Measurements from ENCODE around the gene GRM1. TPM values are rescaled to one million over a fixed set of nuclear protein-coding genes. Genes with fewer than 3 reads are reported as not detected.

The GRM1 gene
- total and polyA plus RNA-seq, 2 donors (not counting 3 experiments of a cell fraction or from before 2014, with no cell fraction given) = 0.07 TPM; not detected in 1

DNA sequence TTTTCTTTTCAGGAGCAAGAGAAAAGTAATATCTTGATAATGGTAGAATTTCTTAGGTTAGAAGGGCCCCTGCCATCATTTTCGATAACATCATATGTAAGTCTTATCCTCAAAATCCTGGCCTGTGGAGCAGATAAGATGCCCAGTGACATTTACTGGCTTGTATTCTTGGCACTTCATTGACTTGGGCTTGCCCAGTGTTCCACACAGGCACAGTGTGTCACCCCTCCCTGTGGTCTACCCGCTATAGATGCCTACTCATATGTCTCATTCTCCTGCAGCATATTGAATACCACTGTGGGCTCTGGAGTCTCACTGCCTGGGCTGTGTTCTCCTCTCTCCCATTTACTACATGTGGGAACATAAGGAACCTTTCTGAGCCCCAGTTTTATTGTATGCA, 105.0 kb downstream of the GRM1 start:
- dilution Hi-C loops (cut with MboI; ENCODE audit: extremely low pct_ligation_motif_present, low sequenced_read_pairs) = no loop called here
- POLR2A ChIA-PET = no interaction called here
- Histone ChIP-seq H3K27me3 (ENCODE audit: control insufficient read depth in 2 of 2, insufficient read depth in 2 of 2, low read length in 2 of 2) (no peaks in the 10 kb centered on the region), H3K4me3 (replicated peaks in 1 of 3; ENCODE audit: insufficient read depth in 1 of 3, low read depth in 1 of 3, low read length in 3 of 3) (no peak overlapping the region), H4K20me1 (replicated peaks; ENCODE audit: control insufficient read depth, extremely low read depth, insufficient read depth, low read length) (no peaks in the 10 kb centered on the region), H3K79me2 (ENCODE audit: control insufficient read depth, insufficient read depth, low read length) (no peaks in the 10 kb centered on the region), H3K9me1 (replicated peaks; ENCODE audit: control insufficient read depth, extremely low read depth, insufficient read depth, low read length) (no peaks in the 10 kb centered on the region), H3K9ac (replicated peaks; ENCODE audit: extremely low read depth, insufficient read depth, low read length) (no peak overlapping the region), H3K4me1 (ENCODE audit: control insufficient read depth, extremely low read depth, insufficient read depth, low read length) (no peaks in the 10 kb centered on the region), H2AFZ (ENCODE audit: low read depth, low read length) (no peak overlapping the region), H3K36me3 (ENCODE audit: control insufficient read depth in 2 of 2, extremely low read depth in 1 of 2, insufficient read depth in 2 of 2, low read length in 2 of 2) (no peaks in the 10 kb centered on the region), H3K9me3 (replicated peaks; ENCODE audit: control insufficient read depth, insufficient read depth, low read length) (no peaks in the 10 kb centered on the region), H3K27ac (ENCODE audit: insufficient read depth, low read depth, low read length) (no peak overlapping the region), H3K4me2 (ENCODE audit: insufficient read depth, low read length) (no peak overlapping the region)
- no peak for TF ChIP-seq POLR2AphosphoS5 (IDR thresholded peaks at IDR 0.05; ENCODE audit: insufficient read depth, low read depth, low read length)
- TF ChIP-seq GATA2 (IDR thresholded peaks at IDR 0.05; ENCODE audit: insufficient read depth, insufficient read length, low read depth, low read length) = no peak
- no peak for TF ChIP-seq CTCF (IDR thresholded peaks at IDR 0.05; ENCODE audit: extremely low read depth in 1 of 2, insufficient read depth in 1 of 2, low read depth in 1 of 2, low read length in 2 of 2)
- TF ChIP-seq, protein P1, sequence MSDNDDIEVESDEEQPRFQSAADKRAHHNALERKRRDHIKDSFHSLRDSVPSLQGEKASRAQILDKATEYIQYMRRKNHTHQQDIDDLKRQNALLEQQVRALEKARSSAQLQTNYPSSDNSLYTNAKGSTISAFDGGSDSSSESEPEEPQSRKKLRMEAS (IDR thresholded peaks at IDR 0.05; ENCODE audit: insufficient read depth, insufficient read length) = no peak
- TF ChIP-seq POLR2A (IDR thresholded peaks at IDR 0.05; ENCODE audit: low read depth, low read length) = no peak
- TF ChIP-seq JUN (IDR thresholded peaks at IDR 0.05; ENCODE audit: borderline replicate concordance, insufficient read depth, insufficient read length, low read depth) = no peak
- no peak for TF ChIP-seq MYC (IDR thresholded peaks at IDR 0.05; ENCODE audit: low read depth, low read length)
- FAIRE-seq (no peak), DNase-seq (ENCODE audit: low read depth, low spot score) (no peak)
- no TSS peak for BruUV-seq (replicated peaks)
- CTCF ChIA-PET = no interaction called here
- intact Hi-C loops (cut with micrococcal nuclease) = no loop called here

All from endothelial cell of umbilical vein (primary cell).